22Rv1 (cell line): ENCODE measurements around the gene GNB1L.

ENCODE experiments used
- CTCF ChIP-seq: fragments of 450-650 bp; IDR thresholded peaks from 2 replicates; pipeline ENCODE4 v1.5.1; 2017; ENCODE audit warnings: mild to moderate bottlenecking
- ZFX ChIP-seq: fragments of 450-650 bp; IDR thresholded peaks from 2 replicates; pipeline ENCODE4 v1.6.1; 2017; ENCODE audit warnings: antibody characterized with exemption, borderline replicate concordance

GRCh38 chr22:19743081-19743480 is 111.6 kb downstream of the GNB1L start:
- no peak for TF ChIP-seq CTCF
- no peak for TF ChIP-seq ZFX
